Activated CD8-positive, alpha-beta memory T cell treated with anti-CD3 and anti-CD28 coated beads, Interleukin-2, amount 50 U/mL, for 24 hours (primary cell): Measurements from ENCODE around the gene TTF2.
"Not testable (repeated sequence)": the region's sequence is repeated elsewhere in the genome, so short reads cannot be mapped to it uniquely, and the experiment has no call there.

ENCODE experiments used
- DNase-seq: peaks from one replicate; pipeline ENCODE4 v3.0.0-alpha.2; 2020; ENCODE audit errors: extremely low read depth

Gene TTF2

GRCh38 chr1:117150316-117150715 is 90.2 kb downstream of the TTF2 start:
- no peak for DNase-seq

- not testable (repeated sequence) for DNase-seq
Observed at GRCh38 chr1:117151305-117151704, 91.2 kb downstream of the TTF2 start.
